Measurements from ENCODE around the gene NUP93.
A peak's percentile ranks its signal among the peaks of the same experiment; 100 is the strongest.

Gene NUP93

GRCh38 chr16:56847173-56847910 is 117.4 kb downstream of the NUP93 start:
- DNase-seq (ENCODE audit: low read depth in 1 of 2, low spot score in 1 of 2), result no peak

- no peak for DNase-seq (ENCODE audit: low read depth in 1 of 2, low spot score in 1 of 2)
These were observed 118.4 kb downstream of the NUP93 start for GRCh38 chr16:56848029-56848936.

- DNase-seq (ENCODE audit: low read depth in 1 of 2, low spot score in 1 of 2), result no peak
These were observed 119.2 kb downstream of the NUP93 start for GRCh38 chr16:56848955-56849689.

- no peak for DNase-seq (ENCODE audit: low read depth in 1 of 2, low spot score in 1 of 2)
These were observed 120.1 kb downstream of the NUP93 start for GRCh38 chr16:56849690-56850680.

- DNase-seq (ENCODE audit: low read depth in 1 of 2, low spot score in 1 of 2), result no peak
These were observed 121.9 kb downstream of the NUP93 start for GRCh38 chr16:56851671-56852400.

GRCh38 chr16:56852401-56852730 is 122.4 kb downstream of the NUP93 start:
- DNase-seq (ENCODE audit: low read depth in 1 of 2, low spot score in 1 of 2), result no peak

GRCh38 chr16:56852968-56853367 is 123.0 kb downstream of the NUP93 start:
- no peak for DNase-seq (ENCODE audit: low read depth in 1 of 2, low spot score in 1 of 2)

GRCh38 chr16:56855201-56855600 is 125.3 kb downstream of the NUP93 start:
- no peak for DNase-seq (ENCODE audit: low read depth in 1 of 2, low spot score in 1 of 2)

GRCh38 chr16:56855946-56856345 is 126.0 kb downstream of the NUP93 start:
- DNase-seq (ENCODE audit: low read depth in 1 of 2, low spot score in 1 of 2), result no peak

GRCh38 chr16:56856876-56857447 is 127.0 kb downstream of the NUP93 start:
- DNase-seq (ENCODE audit: low read depth in 1 of 2, low spot score in 1 of 2), result no peak

- no peak for DNase-seq (ENCODE audit: low read depth in 1 of 2, low spot score in 1 of 2)
These were observed 128.4 kb downstream of the NUP93 start for GRCh38 chr16:56858374-56858773.

- no peak for DNase-seq (ENCODE audit: low read depth in 1 of 2, low spot score in 1 of 2)
These were observed 129.7 kb downstream of the NUP93 start for GRCh38 chr16:56859636-56860035.

GRCh38 chr16:56860226-56861020 is 130.5 kb downstream of the NUP93 start:
- DNase-seq (ENCODE audit: low read depth in 1 of 2, low spot score in 1 of 2), result peak in 1 of 2 donors; percentile 26

GRCh38 chr16:56861092-56861610 is 131.2 kb downstream of the NUP93 start:
- no peak for DNase-seq (ENCODE audit: low read depth in 1 of 2, low spot score in 1 of 2)

- no peak for DNase-seq (ENCODE audit: low read depth in 1 of 2, low spot score in 1 of 2)
These were observed 131.8 kb downstream of the NUP93 start for GRCh38 chr16:56861756-56862155.

GRCh38 chr16:56862776-56863175 is 132.8 kb downstream of the NUP93 start:
- DNase-seq (ENCODE audit: low read depth in 1 of 2, low spot score in 1 of 2), result no peak

- no peak for DNase-seq (ENCODE audit: low read depth in 1 of 2, low spot score in 1 of 2)
These were observed 135.0 kb downstream of the NUP93 start, which contains the start of gene SLC12A3 for GRCh38 chr16:56864960-56865359. TSS of gene SLC12A3 (plus strand) at chr16:56865207. CDS start at chr16:56865236, 29 bp downstream.

GRCh38 chr16:56865394-56866062 is 135.6 kb downstream of the NUP93 start:
- no peak for DNase-seq (ENCODE audit: low read depth in 1 of 2, low spot score in 1 of 2)

Data from stimulated activated CD4-positive, alpha-beta T cell treated with anti-CD3 and anti-CD28 coated beads, Interleukin-15, amount 100 ng/mL, for 1 hour (primary cell).